Erythroblast (primary cell): Measurements from ENCODE around the gene PCDHB7.
"Not testable (repeated sequence)": the region's sequence is repeated elsewhere in the genome, so short reads cannot be mapped to it uniquely, and the experiment has no call there.

Experiments used
- GATA1 ChIP-seq: IDR thresholded peaks from 2 replicates; pipeline ENCODE4 v1.6.1; 2011; ENCODE audit warnings: low read depth, mild to moderate bottlenecking, control low read depth, low read length, moderate library complexity
- POLR2A ChIP-seq: IDR thresholded peaks from 2 replicates; pipeline ENCODE4 v1.6.1; 2011; ENCODE audit warnings: mild to moderate bottlenecking, low read length

DNA sequence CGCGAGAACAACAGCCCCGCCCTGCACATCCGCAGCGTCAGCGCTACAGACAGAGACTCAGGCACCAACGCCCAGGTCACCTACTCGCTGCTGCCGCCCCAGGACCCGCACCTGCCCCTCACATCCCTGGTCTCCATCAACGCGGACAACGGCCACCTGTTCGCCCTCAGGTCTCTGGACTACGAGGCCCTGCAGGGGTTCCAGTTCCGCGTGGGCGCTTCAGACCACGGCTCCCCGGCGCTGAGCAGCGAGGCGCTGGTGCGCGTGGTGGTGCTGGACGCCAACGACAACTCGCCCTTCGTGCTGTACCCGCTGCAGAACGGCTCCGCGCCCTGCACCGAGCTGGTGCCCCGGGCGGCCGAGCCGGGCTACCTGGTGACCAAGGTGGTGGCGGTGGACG is 43.1 kb downstream of the PCDHB7 start:
- TF ChIP-seq POLR2A, GATA1: not testable (repeated sequence)
